Endothelial cell (in vitro differentiated cells): ENCODE measurements around the gene ZNF142. TPM values are rescaled to one million over a fixed set of nuclear protein-coding genes. Genes with fewer than 3 reads are reported as not detected.
A peak's percentile ranks its signal among the peaks of the same experiment; 100 is the strongest.

Source experiments
- DNase-seq: peaks from one replicate; pipeline ENCODE4 v3.0.0; 2021; ENCODE audit warnings: low spot score
- H3K27ac Mint-ChIP-seq: one replicate; pipeline ENCODE4 v1.8.0; 2021; ENCODE audit warnings: mixed read lengths, inconsistent platforms; ENCODE audit not compliant: unreplicated experiment
- H3K27me3 Mint-ChIP-seq: one replicate; pipeline ENCODE4 v1.8.0; 2021; ENCODE audit warnings: mild to moderate bottlenecking, moderate library complexity, mixed read lengths, inconsistent platforms; ENCODE audit not compliant: unreplicated experiment
- H3K36me3 Mint-ChIP-seq: one replicate; pipeline ENCODE4 v1.8.0; 2021; ENCODE audit warnings: mild to moderate bottlenecking, low read depth, mixed read lengths, inconsistent platforms; ENCODE audit not compliant: unreplicated experiment
- H3K4me1 Mint-ChIP-seq: one replicate; pipeline ENCODE4 v1.8.0; 2021; ENCODE audit warnings: mild to moderate bottlenecking, mixed read lengths, inconsistent platforms; ENCODE audit not compliant: unreplicated experiment
- H3K4me3 Mint-ChIP-seq: one replicate; pipeline ENCODE4 v1.8.0; 2021; ENCODE audit warnings: mild to moderate bottlenecking, mixed read lengths, inconsistent platforms; ENCODE audit not compliant: unreplicated experiment
- H3K9me3 Mint-ChIP-seq: one replicate; pipeline ENCODE4 v1.8.0; 2021; ENCODE audit warnings: mixed read lengths, inconsistent platforms; ENCODE audit not compliant: unreplicated experiment
- total RNA-seq: library from RNA; stranded (reverse); fragmentation: NEBNext Ultra II Directional; extraction: Animal tissue kit (Norgen Biotek cat#: 25700); gene quantifications from one replicate; pipeline ENCODE4 v1.2.1, GENCODE V29; 2021; ENCODE audit not compliant: unreplicated experiment
- TF ChIP-seq, protein P1 (sequence below): fragments of 200-600 bp; sonication (generic); IDR thresholded peaks from one replicate; pipeline ENCODE4 v1.5.0; 2021; ENCODE audit warnings: antibody characterized with exemption; ENCODE audit not compliant: unreplicated experiment

Gene ZNF142
- total RNA-seq, 1 donor from 2014 or later: 26.6 TPM

DNA sequence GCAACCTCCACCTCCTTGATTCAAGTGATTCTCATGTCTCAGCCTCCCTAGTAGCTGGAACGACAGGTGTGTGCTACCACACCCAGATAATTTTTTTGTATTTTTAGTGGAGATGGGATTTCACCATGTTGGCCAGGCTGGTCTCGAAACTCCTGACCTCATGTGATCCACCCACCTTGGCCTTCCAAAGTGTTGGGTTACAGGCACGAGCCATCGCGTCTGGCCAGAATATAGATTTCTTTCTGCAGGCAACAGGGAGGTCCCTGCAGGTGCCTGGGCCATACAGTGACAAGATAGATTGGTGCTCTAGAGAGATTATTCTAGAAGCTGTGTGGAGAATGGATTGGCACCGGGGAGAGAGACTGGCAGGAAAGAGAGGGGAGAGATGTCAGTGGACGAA is 38.4 kb downstream of the ZNF142 start:
- TF ChIP-seq, protein P1, sequence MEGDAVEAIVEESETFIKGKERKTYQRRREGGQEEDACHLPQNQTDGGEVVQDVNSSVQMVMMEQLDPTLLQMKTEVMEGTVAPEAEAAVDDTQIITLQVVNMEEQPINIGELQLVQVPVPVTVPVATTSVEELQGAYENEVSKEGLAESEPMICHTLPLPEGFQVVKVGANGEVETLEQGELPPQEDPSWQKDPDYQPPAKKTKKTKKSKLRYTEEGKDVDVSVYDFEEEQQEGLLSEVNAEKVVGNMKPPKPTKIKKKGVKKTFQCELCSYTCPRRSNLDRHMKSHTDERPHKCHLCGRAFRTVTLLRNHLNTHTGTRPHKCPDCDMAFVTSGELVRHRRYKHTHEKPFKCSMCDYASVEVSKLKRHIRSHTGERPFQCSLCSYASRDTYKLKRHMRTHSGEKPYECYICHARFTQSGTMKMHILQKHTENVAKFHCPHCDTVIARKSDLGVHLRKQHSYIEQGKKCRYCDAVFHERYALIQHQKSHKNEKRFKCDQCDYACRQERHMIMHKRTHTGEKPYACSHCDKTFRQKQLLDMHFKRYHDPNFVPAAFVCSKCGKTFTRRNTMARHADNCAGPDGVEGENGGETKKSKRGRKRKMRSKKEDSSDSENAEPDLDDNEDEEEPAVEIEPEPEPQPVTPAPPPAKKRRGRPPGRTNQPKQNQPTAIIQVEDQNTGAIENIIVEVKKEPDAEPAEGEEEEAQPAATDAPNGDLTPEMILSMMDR: no peak
- H3K27me3 Mint-ChIP-seq: no peaks in the 10 kb centered on the region
- no peaks in the 10 kb centered on the region for H3K9me3 Mint-ChIP-seq

GRCh38 chr2:218618102-218618860 is 41.1 kb downstream of the ZNF142 start:
- H3K4me1 Mint-ChIP-seq: peaks cover 20% of the 10 kb centered on the region
- DNase-seq: no peak
- H3K27me3 Mint-ChIP-seq: peaks cover 3% of the 10 kb centered on the region
- peak overlapping the region; percentile 63 for H3K4me3 Mint-ChIP-seq
- TF ChIP-seq, protein P1: no peak
- H3K9me3 Mint-ChIP-seq: no peaks in the 10 kb centered on the region
- H3K36me3 Mint-ChIP-seq: peaks cover 10% of the 10 kb centered on the region
- peak overlapping the region; percentile 75 for H3K27ac Mint-ChIP-seq

More for the DNA sequence above, 38.4 kb downstream of the ZNF142 start:
- Mint-ChIP-seq H3K4me1 (peaks cover 30% of the 10 kb centered on the region), H3K27ac (no peak overlapping the region), H3K36me3 (peaks cover 10% of the 10 kb centered on the region), H3K4me3 (no peak overlapping the region)
- no peak for DNase-seq

GRCh38 chr2:218615868-218616315 is 43.5 kb downstream of the ZNF142 start:
- Mint-ChIP-seq H3K36me3 (peaks cover 16% of the 10 kb centered on the region), H3K27me3 (peaks cover 3% of the 10 kb centered on the region), H3K9me3 (no peaks in the 10 kb centered on the region), H3K4me3 (no peak overlapping the region), H3K27ac (no peak overlapping the region), H3K4me1 (peaks cover 9% of the 10 kb centered on the region)
- DNase-seq: no peak
- TF ChIP-seq, protein P1: no peak

- Mint-ChIP-seq H3K4me1 (peaks cover 36% of the 10 kb centered on the region), H3K27ac (peak within 1 kb of the TSS; percentile 82), H3K4me3 (peak within 1 kb of the TSS; percentile 91), H3K36me3 (peaks cover 11% of the 10 kb centered on the region), H3K27me3 (no peaks in the 10 kb centered on the region), H3K9me3 (no peaks in the 10 kb centered on the region)
- TF ChIP-seq, protein P1: no peak
- DNase-seq: peak; percentile 37
Measured at GRCh38 chr2:218607436-218608115, 51.8 kb downstream of the ZNF142 start, which contains the start of gene PLCD4. Gene PLCD4, plus strand, starts transcription at chr2:218607899. Its CDS starts 7,841 bp downstream, at chr2:218615740.

- H3K27ac Mint-ChIP-seq: no peak overlapping the region
- H3K36me3 Mint-ChIP-seq: peaks cover 5% of the 10 kb centered on the region
- no peak for DNase-seq
- H3K9me3 Mint-ChIP-seq: no peaks in the 10 kb centered on the region
- H3K4me3 Mint-ChIP-seq: no peak overlapping the region
- H3K27me3 Mint-ChIP-seq: no peaks in the 10 kb centered on the region
- H3K4me1 Mint-ChIP-seq: peaks cover 25% of the 10 kb centered on the region
- TF ChIP-seq, protein P1: no peak
Measured at GRCh38 chr2:218605432-218605831, 54.0 kb downstream of the ZNF142 start.
